ENCODE results near the gene ACSL3.

GRCh38 chr2:222862106-222862908 lies 1.5 kb downstream of the ACSL3 start:
- TF ChIP-seq, protein P1, sequence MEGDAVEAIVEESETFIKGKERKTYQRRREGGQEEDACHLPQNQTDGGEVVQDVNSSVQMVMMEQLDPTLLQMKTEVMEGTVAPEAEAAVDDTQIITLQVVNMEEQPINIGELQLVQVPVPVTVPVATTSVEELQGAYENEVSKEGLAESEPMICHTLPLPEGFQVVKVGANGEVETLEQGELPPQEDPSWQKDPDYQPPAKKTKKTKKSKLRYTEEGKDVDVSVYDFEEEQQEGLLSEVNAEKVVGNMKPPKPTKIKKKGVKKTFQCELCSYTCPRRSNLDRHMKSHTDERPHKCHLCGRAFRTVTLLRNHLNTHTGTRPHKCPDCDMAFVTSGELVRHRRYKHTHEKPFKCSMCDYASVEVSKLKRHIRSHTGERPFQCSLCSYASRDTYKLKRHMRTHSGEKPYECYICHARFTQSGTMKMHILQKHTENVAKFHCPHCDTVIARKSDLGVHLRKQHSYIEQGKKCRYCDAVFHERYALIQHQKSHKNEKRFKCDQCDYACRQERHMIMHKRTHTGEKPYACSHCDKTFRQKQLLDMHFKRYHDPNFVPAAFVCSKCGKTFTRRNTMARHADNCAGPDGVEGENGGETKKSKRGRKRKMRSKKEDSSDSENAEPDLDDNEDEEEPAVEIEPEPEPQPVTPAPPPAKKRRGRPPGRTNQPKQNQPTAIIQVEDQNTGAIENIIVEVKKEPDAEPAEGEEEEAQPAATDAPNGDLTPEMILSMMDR (IDR thresholded peaks at IDR 0.05; ENCODE audit: low read length) = no peak
- TF ChIP-seq EZH2 (optimal IDR thresholded peaks at IDR 0.05; ENCODE audit: low read depth, low read length) = no peak

All from MM.1S (cell line).